CD8-positive, alpha-beta memory T cell (primary cell): Measurements from ENCODE around the gene TTC28. TPM values are rescaled to one million over a fixed set of nuclear protein-coding genes. Genes with fewer than 3 reads are reported as not detected.
"Not testable (repeated sequence)": the region's sequence is repeated elsewhere in the genome, so short reads cannot be mapped to it uniquely, and the experiment has no call there.

Experiments
- CTCF ChIA-PET: fragments of 350-600 bp; sonication (Branson Sonifier 250); formaldehyde crosslinking; loops from one replicate; lab custom pipeline; 2021; ENCODE audit warnings: antibody characterized with exemption; lab: Charles Lee
- POLR2A ChIA-PET: fragments of 350-600 bp; sonication (Branson Sonifier 250); formaldehyde crosslinking; loops from one replicate; lab custom pipeline; 2021; ENCODE audit warnings: antibody characterized with exemption; lab: Charles Lee
- DNase-seq, 5 donors: peaks; one replicate each; pipeline versions ENCODE4 v3.0.0 to v3.0.0-alpha.2; 2020 to 2022; ENCODE audit warnings: mixed read lengths in 1 of 5
- H3K27ac ChIP-seq: one replicate; pipeline ENCODE4 v1.7.0; 2013; ENCODE audit warnings: low read depth, mild to moderate bottlenecking, low read length, moderate library complexity
- H3K27me3 ChIP-seq: 2 replicates; pipeline ENCODE4 v1.7.0; 2013; ENCODE audit warnings: low read length, mild to moderate bottlenecking; ENCODE audit not compliant: insufficient read depth, poor library complexity, severe bottlenecking
- H3K36me3 ChIP-seq: 2 replicates; pipeline ENCODE4 v1.7.0; 2013; ENCODE audit warnings: mild to moderate bottlenecking, low read length, moderate library complexity; ENCODE audit not compliant: insufficient read depth
- H3K4me1 ChIP-seq: 2 replicates; pipeline ENCODE4 v1.7.0; 2013; ENCODE audit warnings: mild to moderate bottlenecking, low read length, moderate library complexity; ENCODE audit not compliant: insufficient read depth
- H3K4me3 ChIP-seq: 2 replicates; pipeline ENCODE4 v1.7.0; 2013; ENCODE audit warnings: mild to moderate bottlenecking, low read length
- H3K9me3 ChIP-seq: 2 replicates; pipeline ENCODE4 v1.7.0; 2013; ENCODE audit warnings: mild to moderate bottlenecking, low read length
- H3K27ac Mint-ChIP-seq, 8 donors: one replicate each; pipeline ENCODE4 v1.8.0; 2020 to 2021; ENCODE audit warnings: mixed read lengths in 8 of 8, mild to moderate bottlenecking in 6 of 8, inconsistent platforms in 3 of 8, moderate library complexity in 3 of 8
- H3K27me3 Mint-ChIP-seq, 2 donors: one replicate each; pipeline ENCODE4 v1.8.0; 2020 to 2021; ENCODE audit warnings: mixed read lengths in 2 of 2, mild to moderate bottlenecking in 1 of 2, moderate library complexity in 1 of 2
- H3K36me3 Mint-ChIP-seq, 3 donors: one replicate each; pipeline ENCODE4 v1.8.0; 2020 to 2021; ENCODE audit warnings: mixed read lengths in 3 of 3, inconsistent platforms in 1 of 3, mild to moderate bottlenecking in 1 of 3
- H3K4me1 Mint-ChIP-seq, 3 donors: one replicate each; pipeline ENCODE4 v1.8.0; 2020 to 2021; ENCODE audit warnings: mixed read lengths in 3 of 3, inconsistent platforms in 1 of 3, mild to moderate bottlenecking in 1 of 3
- H3K4me3 Mint-ChIP-seq, 7 donors: one replicate each; pipeline ENCODE4 v1.8.0; 2020 to 2021; ENCODE audit warnings: mixed read lengths in 7 of 7, mild to moderate bottlenecking in 6 of 7, moderate library complexity in 4 of 7, inconsistent platforms in 2 of 7
- H3K9me3 Mint-ChIP-seq, 5 donors: one replicate each; pipeline ENCODE4 v1.8.0; 2020 to 2022; ENCODE audit warnings: mixed read lengths in 5 of 5, mild to moderate bottlenecking in 3 of 5, moderate library complexity in 2 of 5, inconsistent platforms in 1 of 5
- polyA plus RNA-seq: library from polyadenylated mRNA; unstranded; fragments of 300-500 nt; fragmentation: Illumina TruSeq; gene quantifications from one replicate; pipeline ENCODE4 v1.2.3, GENCODE V29; 2021
- total RNA-seq, 2 experiments: library from RNA; stranded (reverse); gene quantifications; one replicate each; pipeline ENCODE4 v1.2.3, GENCODE V29; 2021

TTC28 gene
- total and polyA plus RNA-seq, 3 experiments from 2014 or later: 0.24 to 0.60 (median 0.51) TPM

- ChIA-PET POLR2A (no interaction called here), CTCF (no interaction called here)
Measured at GRCh38 chr22:28581016-28581415, 98.6 kb downstream of the TTC28 start.

GRCh38 chr22:28576162-28576561 lies 103.5 kb downstream of the TTC28 start:
- Mint-ChIP-seq H3K4me1 (no peaks in the 10 kb centered on the region), H3K36me3 (no peaks in the 10 kb centered on the region), H3K27ac (no peak overlapping the region), H3K27me3 (peaks cover 18 to 21% of the 10 kb centered on the region in 2 donors), H3K9me3 (no peaks in the 10 kb centered on the region), H3K4me3 (no peak overlapping the region)
- peaks cover 5% of the 10 kb centered on the region for H3K27me3 ChIP-seq
- H3K4me3 ChIP-seq: no peak overlapping the region
- CTCF ChIA-PET: no interaction called here
- DNase-seq: no peak
- POLR2A ChIA-PET: no interaction called here
- H3K36me3 ChIP-seq: no peaks in the 10 kb centered on the region
- H3K27ac ChIP-seq: no peak overlapping the region
- no peaks in the 10 kb centered on the region for H3K9me3 ChIP-seq
- no peaks in the 10 kb centered on the region for H3K4me1 ChIP-seq

More at GRCh38 chr22:28581016-28581415, 98.6 kb downstream of the TTC28 start:
- no peak overlapping the region for H3K27ac Mint-ChIP-seq
- H3K36me3 Mint-ChIP-seq: no peaks in the 10 kb centered on the region
- peaks cover 5% of the 10 kb centered on the region for H3K27me3 ChIP-seq
- peaks cover 17 to 39% of the 10 kb centered on the region in 2 donors for H3K27me3 Mint-ChIP-seq
- H3K36me3 ChIP-seq: no peaks in the 10 kb centered on the region
- no peak for DNase-seq
- H3K9me3 Mint-ChIP-seq: no peaks in the 10 kb centered on the region
- no peak overlapping the region for H3K27ac ChIP-seq
- no peaks in the 10 kb centered on the region for H3K4me1 Mint-ChIP-seq
- no peak overlapping the region for H3K4me3 Mint-ChIP-seq
- H3K4me1 ChIP-seq: no peaks in the 10 kb centered on the region
- H3K9me3 ChIP-seq: no peaks in the 10 kb centered on the region
- H3K4me3 ChIP-seq: no peak overlapping the region

- Histone ChIP-seq H3K4me1 (no peaks in the 10 kb centered on the region), H3K9me3 (no peaks in the 10 kb centered on the region), H3K36me3 (no peaks in the 10 kb centered on the region), H3K27me3 (peaks cover 5% of the 10 kb centered on the region), H3K27ac (no peak overlapping the region), H3K4me3 (no peak overlapping the region)
- Mint-ChIP-seq H3K36me3 (no peaks in the 10 kb centered on the region), H3K4me3 (no peak overlapping the region), H3K27me3 (peaks cover 16 to 17% of the 10 kb centered on the region in 2 donors), H3K4me1 (no peaks in the 10 kb centered on the region), H3K9me3 (no peaks in the 10 kb centered on the region), H3K27ac (no peak overlapping the region)
- CTCF ChIA-PET: interaction anchor here (1.5 kb wide), 1 partner anchor 13 kb away, joined by 3 read pairs; no protein-coding TSS in a partner anchor
- POLR2A ChIA-PET: no interaction called here
- no peak for DNase-seq
Measured at GRCh38 chr22:28574159-28574788, 105.4 kb downstream of the TTC28 start.

GRCh38 chr22:28570696-28571373 lies 108.8 kb downstream of the TTC28 start:
- Histone ChIP-seq H3K4me1 (no peaks in the 10 kb centered on the region), H3K27me3 (no peaks in the 10 kb centered on the region), H3K9me3 (no peaks in the 10 kb centered on the region), H3K4me3 (no peak overlapping the region), H3K36me3 (no peaks in the 10 kb centered on the region), H3K27ac (no peak overlapping the region)
- ChIA-PET CTCF (no interaction called here), POLR2A (no interaction called here)
- peaks cover 8 to 18% of the 10 kb centered on the region in 2 donors for H3K27me3 Mint-ChIP-seq
- H3K27ac Mint-ChIP-seq: no peak overlapping the region
- no peak overlapping the region for H3K4me3 Mint-ChIP-seq
- H3K9me3 Mint-ChIP-seq: no peaks in the 10 kb centered on the region
- DNase-seq: no peak
- H3K36me3 Mint-ChIP-seq: no peaks in the 10 kb centered on the region
- no peaks in the 10 kb centered on the region for H3K4me1 Mint-ChIP-seq

GRCh38 chr22:28568974-28569373 lies 110.7 kb downstream of the TTC28 start:
- H3K9me3 ChIP-seq, CTCF ChIA-PET, H3K36me3 Mint-ChIP-seq, H3K4me1 ChIP-seq, H3K27ac ChIP-seq, H3K4me1 Mint-ChIP-seq, H3K36me3 ChIP-seq, H3K27me3 ChIP-seq, H3K27ac Mint-ChIP-seq, DNase-seq, POLR2A ChIA-PET, H3K4me3 ChIP-seq, H3K9me3 Mint-ChIP-seq, H3K4me3 Mint-ChIP-seq: not testable (repeated sequence)
- H3K27me3 Mint-ChIP-seq: peaks cover 4 to 30% of the 10 kb centered on the region in 2 donors

- Mint-ChIP-seq H3K27ac (no peak overlapping the region), H3K27me3 (peaks cover 8 to 37% of the 10 kb centered on the region in 2 donors), H3K9me3 (no peaks in the 10 kb centered on the region), H3K36me3 (no peaks in the 10 kb centered on the region), H3K4me1 (no peaks in the 10 kb centered on the region), H3K4me3 (no peak overlapping the region)
- no peaks in the 10 kb centered on the region for H3K27me3 ChIP-seq
- H3K9me3 ChIP-seq: no peaks in the 10 kb centered on the region
- H3K27ac ChIP-seq: no peak overlapping the region
- ChIA-PET POLR2A (no interaction called here), CTCF (interaction anchor here (1.2 kb wide), 1 partner anchor 11 kb away, joined by 3 read pairs; no protein-coding TSS in a partner anchor)
- no peaks in the 10 kb centered on the region for H3K4me1 ChIP-seq
- no peak overlapping the region for H3K4me3 ChIP-seq
- DNase-seq: no peak
- no peaks in the 10 kb centered on the region for H3K36me3 ChIP-seq
Measured at GRCh38 chr22:28568099-28568498, 111.5 kb downstream of the TTC28 start.

- H3K27me3 Mint-ChIP-seq: peaks cover 8 to 45% of the 10 kb centered on the region in 2 donors
- H3K4me3 Mint-ChIP-seq, H3K27ac Mint-ChIP-seq, POLR2A ChIA-PET, H3K4me1 ChIP-seq, H3K36me3 Mint-ChIP-seq, H3K9me3 Mint-ChIP-seq, H3K4me3 ChIP-seq, H3K36me3 ChIP-seq, H3K27ac ChIP-seq, H3K9me3 ChIP-seq, H3K4me1 Mint-ChIP-seq, H3K27me3 ChIP-seq, DNase-seq: not testable (repeated sequence)
- CTCF ChIA-PET: interaction anchor here (1.2 kb wide), 1 partner anchor 10 kb away, joined by 3 read pairs; no protein-coding TSS in a partner anchor
Measured at GRCh38 chr22:28566920-28567499, 112.6 kb downstream of the TTC28 start.

- no peaks in the 10 kb centered on the region for H3K36me3 ChIP-seq
- ChIA-PET CTCF (no interaction called here), POLR2A (no interaction called here)
- H3K4me3 ChIP-seq: no peak overlapping the region
- H3K27ac ChIP-seq: no peak overlapping the region
- peaks cover 8 to 68% of the 10 kb centered on the region in 2 donors for H3K27me3 Mint-ChIP-seq
- no peaks in the 10 kb centered on the region for H3K4me1 Mint-ChIP-seq
- H3K9me3 Mint-ChIP-seq: no peaks in the 10 kb centered on the region
- no peak overlapping the region for H3K4me3 Mint-ChIP-seq
- H3K9me3 ChIP-seq: no peaks in the 10 kb centered on the region
- no peak for DNase-seq
- no peaks in the 10 kb centered on the region for H3K36me3 Mint-ChIP-seq
- no peaks in the 10 kb centered on the region for H3K27me3 ChIP-seq
- no peak overlapping the region for H3K27ac Mint-ChIP-seq
- no peaks in the 10 kb centered on the region for H3K4me1 ChIP-seq
Measured at GRCh38 chr22:28563636-28564035, 116.0 kb downstream of the TTC28 start.
